GM10266 (cell line): ENCODE results near the gene ZNF830.
"Not testable (repeated sequence)": the region's sequence is repeated elsewhere in the genome, so short reads cannot be mapped to it uniquely, and the experiment has no call there.

Source experiments
- DNase-seq: peaks from one replicate; pipeline ENCODE4 v3.0.0; 2012; ENCODE audit errors: extremely low spot score
- TF ChIP-seq, protein P1 (sequence below): IDR thresholded peaks from 2 replicates; pipeline ENCODE4 v1.5.1; 2012; ENCODE audit warnings: mild to moderate bottlenecking, low read depth; ENCODE audit not compliant: control insufficient read depth, insufficient read depth; ENCODE audit errors: missing control alignments

ZNF830 gene

DNA sequence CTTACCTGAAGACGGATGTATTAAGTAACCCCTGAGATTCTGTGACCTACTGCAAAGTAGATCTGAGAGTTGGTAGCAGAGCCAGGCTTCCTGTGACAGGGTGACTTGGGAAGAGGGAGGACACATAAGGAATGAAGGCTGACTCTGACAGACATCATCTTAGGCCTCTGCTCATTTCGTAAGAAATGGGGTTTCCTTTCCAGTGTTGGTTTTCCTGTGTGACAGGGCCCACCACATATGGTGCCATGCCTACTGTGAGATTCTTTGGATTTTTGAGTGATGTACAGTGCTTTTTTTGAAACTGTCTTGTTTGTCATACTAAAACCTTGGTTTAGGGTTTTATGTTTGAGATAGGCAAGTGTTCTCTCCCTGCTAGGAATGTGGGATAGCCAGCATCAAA, 31.7 kb downstream of the ZNF830 start:
- TF ChIP-seq, protein P1, sequence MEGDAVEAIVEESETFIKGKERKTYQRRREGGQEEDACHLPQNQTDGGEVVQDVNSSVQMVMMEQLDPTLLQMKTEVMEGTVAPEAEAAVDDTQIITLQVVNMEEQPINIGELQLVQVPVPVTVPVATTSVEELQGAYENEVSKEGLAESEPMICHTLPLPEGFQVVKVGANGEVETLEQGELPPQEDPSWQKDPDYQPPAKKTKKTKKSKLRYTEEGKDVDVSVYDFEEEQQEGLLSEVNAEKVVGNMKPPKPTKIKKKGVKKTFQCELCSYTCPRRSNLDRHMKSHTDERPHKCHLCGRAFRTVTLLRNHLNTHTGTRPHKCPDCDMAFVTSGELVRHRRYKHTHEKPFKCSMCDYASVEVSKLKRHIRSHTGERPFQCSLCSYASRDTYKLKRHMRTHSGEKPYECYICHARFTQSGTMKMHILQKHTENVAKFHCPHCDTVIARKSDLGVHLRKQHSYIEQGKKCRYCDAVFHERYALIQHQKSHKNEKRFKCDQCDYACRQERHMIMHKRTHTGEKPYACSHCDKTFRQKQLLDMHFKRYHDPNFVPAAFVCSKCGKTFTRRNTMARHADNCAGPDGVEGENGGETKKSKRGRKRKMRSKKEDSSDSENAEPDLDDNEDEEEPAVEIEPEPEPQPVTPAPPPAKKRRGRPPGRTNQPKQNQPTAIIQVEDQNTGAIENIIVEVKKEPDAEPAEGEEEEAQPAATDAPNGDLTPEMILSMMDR, result no peak
- DNase-seq, result no peak

DNA sequence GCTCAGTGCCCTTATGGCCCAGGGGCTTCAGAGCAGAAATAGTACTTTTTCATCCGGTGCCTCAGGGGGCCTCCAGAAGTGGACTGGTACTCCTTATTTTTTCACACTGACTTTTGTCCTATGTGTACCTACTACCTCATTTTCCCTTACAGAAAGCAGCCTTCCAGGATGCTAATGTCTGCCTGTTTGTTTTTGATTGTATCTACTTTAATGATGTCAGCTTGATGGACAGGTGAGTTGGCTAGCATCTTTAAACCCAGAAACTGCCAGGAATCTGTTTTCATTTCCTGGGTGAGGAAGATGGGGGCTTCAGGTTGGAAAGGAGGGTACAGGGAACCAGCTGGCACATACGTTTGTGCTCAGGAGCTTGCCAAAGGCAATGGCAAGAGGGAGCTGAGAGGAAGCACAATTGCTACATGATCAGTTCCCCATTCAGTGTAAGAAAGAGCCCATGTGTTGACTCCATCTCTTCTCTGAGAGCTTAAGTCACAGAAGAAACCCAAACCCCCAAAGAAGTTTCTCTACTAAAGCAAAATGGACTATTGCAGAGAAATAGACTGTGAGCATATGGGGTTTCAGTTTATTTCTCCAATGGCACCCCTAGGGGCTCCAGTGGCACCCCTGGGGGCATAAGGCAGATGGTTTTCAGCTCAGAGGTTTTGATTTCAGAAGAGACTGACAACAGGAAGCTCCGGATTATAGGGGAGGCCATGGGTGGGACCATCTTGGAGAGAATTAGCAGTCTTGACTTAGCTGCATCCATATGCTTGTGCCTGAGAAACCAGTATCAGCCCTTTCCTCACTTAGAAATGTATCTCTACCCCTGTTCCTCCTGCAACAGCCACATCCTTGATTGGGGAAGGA, 35.3 kb downstream of the ZNF830 start:
- no peak for DNase-seq
- TF ChIP-seq, protein P1, result no peak

DNA sequence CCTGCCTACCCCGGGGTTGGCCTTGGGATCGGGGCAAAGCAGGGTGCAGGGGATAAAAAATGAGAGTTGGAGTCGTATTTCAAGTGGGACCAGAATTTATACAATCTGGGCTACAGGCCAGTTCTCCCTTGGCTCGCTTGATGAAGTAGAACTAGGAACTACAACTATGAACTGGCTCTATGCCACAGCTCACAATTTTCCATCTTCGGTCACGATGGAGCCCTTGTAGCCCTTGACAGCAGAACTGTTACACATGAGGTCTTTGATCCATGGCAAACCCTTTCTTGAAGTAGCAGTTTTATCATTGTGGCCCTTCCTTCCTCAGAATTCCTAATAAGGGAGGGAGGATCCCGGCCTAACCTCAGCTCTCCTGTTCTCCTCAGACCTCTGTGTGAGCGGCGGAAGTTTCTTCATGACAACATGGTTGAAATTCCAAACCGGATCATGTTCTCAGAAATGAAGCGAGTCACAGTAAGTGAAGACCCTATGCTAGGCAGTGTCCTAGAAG, 36.1 kb downstream of the ZNF830 start:
- TF ChIP-seq, protein P1, result no peak
- no peak for DNase-seq

DNA sequence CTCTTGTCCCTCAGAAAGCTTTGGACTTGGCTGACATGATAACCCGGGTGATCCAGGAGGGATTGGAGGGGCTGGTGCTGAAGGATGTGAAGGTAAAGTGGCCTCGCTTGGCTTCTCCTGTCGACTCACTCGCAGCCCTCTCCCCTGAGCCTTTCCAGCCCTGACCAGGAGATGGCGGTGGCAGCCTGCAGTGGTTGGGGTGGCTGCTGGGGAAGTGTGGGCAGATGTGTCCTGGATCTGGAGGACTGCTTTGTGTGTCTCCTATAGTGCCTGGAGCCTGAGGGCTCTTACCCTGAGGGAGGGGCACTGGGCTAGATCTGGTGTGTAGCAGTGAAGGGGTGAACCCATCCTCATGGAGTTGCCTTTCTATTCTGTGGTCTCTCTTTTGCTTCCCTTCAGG, 36.9 kb downstream of the ZNF830 start:
- TF ChIP-seq, protein P1, result peak; percentile 97

DNA sequence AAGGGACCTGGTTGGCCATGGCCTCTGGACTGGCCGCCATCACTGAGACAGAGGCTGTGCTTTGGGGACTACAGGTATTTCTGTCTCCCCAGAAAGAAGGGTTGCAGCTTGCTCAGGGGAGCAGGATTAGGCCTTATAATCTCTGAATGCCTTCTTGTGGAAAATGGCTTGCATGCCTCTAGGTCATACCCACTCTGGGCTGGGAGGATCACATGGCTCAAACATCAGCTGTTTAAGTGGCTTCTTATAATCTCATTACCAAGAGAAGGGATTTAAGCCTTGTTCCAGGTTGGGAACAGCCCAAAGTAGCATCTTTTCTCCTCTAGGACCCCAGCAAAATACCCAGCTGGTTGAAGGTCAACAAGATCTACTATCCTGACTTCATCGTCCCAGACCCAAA, 38.1 kb downstream of the ZNF830 start:
- no peak for DNase-seq
- TF ChIP-seq, protein P1, result no peak

More for the DNA sequence above, 36.9 kb downstream of the ZNF830 start:
- DNase-seq, result peak; percentile 82

DNA sequence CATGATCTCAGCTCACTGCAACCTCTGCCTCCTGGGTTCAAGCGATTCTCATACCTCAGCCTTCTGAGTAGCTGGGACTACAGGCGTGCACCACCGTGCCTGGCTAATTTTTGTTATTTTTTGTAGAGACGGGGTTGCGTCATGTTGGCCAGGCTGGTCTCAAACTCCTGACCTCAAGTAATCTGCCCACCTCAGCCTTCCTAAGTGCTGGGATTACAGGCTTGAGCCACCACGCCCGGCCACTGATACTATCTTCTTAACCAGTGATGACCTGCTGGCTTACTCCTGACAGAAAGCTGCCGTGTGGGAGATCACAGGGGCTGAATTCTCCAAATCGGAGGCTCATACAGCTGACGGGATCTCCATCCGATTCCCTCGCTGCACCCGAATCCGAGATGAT, 39.6 kb downstream of the ZNF830 start:
- not testable (repeated sequence) for DNase-seq

DNA sequence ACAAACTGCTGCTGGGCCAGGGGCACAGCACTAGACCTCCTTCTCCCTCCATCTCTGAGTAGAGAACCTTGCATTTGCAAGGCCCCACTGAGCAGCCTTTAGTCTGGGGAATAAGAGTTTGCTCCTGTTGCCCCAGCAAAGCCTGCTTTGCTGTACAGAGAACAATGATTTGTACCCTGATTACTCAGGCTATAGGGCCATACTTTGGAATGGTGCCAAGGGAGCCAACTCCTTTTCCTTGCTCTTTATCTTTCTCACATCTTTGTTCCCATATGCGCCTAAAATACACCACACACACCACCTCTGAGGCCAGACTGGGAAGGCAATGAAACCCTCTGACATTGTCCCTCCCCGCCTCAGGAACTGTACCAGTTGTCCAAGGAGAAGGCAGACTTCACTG, 40.2 kb downstream of the ZNF830 start:
- TF ChIP-seq, protein P1, result no peak
- no peak for DNase-seq
